ENCODE results near the gene GOLGA1.
"Not testable (repeated sequence)": the region's sequence is repeated elsewhere in the genome, so short reads cannot be mapped to it uniquely, and the experiment has no call there.

The GOLGA1 gene, protein sequence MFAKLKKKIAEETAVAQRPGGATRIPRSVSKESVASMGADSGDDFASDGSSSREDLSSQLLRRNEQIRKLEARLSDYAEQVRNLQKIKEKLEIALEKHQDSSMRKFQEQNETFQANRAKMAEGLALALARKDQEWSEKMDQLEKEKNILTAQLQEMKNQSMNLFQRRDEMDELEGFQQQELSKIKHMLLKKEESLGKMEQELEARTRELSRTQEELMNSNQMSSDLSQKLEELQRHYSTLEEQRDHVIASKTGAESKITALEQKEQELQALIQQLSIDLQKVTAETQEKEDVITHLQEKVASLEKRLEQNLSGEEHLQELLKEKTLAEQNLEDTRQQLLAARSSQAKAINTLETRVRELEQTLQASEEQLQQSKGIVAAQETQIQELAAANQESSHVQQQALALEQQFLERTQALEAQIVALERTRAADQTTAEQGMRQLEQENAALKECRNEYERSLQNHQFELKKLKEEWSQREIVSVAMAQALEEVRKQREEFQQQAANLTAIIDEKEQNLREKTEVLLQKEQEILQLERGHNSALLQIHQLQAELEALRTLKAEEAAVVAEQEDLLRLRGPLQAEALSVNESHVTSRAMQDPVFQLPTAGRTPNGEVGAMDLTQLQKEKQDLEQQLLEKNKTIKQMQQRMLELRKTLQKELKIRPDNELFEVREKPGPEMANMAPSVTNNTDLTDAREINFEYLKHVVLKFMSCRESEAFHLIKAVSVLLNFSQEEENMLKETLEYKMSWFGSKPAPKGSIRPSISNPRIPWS

DNA sequence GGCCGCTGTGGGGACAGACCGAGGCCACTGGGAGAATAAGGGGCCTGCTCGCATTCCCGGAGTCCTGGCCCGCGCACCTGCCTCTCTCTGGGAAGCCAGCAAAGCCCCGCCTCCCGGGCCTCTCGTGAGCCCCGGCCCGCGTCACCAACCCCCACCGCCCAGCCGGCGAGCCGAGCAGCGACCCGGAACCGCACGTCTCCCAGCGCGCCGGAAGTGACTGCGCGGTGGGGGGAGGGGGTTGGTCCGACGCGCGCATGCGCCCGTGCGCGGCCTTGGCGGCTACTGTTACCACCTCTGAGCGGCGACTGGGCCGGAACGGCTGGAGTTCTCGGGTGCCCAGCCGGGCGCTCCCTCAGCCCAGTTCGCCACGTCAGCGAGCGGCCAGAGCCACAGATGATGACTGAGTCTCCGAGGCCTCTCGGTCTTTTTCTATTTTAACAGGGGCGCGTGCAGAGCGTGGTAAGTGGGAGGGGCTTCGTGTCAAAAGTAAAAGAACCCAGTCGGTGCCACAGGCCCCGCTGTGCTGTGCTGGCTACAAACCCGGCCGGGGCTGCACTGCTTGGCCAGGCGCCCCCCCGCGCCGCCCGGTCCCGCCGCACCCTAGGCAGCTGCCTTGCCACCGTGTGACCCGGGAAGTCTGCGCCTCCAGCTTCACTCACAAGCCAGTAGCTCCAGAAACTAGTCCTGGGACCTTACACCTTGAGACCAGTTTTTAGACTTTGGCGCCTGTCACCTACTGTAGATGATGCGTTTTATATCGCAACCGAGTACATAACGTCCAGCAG, at the start of gene GOLGA1:
TSS of gene GOLGA1 (minus strand) at position 190 of the 785 bp plus-strand sequence. CDS start 2,372 bp downstream, outside the sequence.
- DNase-seq = peak; percentile 90 to 95

DNA sequence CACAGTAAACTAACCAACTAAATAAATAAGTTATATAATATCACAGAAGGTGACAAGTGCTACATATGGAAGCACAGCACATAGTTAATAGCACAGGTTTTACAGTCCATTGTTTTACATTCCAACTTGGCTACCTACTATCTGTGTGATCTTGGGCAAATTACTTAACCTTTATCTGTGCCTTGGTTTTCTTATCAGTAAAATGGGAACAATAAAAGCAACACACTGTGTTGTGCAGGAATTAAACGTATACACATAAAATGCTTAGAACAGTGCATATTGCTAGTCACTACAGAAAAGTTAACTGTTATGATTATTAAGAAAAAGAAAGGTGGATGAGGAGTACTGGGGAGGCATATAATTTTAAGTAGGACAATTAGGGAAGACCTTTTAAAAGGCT, 42.8 kb upstream of the GOLGA1 start:
- no peak for DNase-seq

DNA sequence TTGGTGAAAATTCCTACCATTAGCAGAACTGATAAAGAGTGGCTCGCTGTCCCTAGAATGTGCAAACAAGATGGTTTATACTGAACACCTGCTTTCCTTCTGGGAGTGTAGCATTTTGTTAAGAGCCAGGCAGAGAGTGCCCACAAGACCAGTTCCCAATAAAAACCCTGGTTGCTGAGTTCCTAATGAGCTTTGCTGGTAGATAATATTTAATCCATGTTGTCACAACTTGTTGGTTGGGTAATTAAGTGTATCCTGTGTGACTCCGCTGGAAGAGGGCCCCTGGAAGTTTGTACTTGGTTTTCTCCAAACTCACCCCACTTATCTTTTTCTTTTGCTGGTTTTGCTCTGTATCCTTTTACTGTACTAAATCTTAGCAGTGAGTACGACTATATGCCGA, 39.5 kb upstream of the GOLGA1 start:
- no peak for DNase-seq

DNA sequence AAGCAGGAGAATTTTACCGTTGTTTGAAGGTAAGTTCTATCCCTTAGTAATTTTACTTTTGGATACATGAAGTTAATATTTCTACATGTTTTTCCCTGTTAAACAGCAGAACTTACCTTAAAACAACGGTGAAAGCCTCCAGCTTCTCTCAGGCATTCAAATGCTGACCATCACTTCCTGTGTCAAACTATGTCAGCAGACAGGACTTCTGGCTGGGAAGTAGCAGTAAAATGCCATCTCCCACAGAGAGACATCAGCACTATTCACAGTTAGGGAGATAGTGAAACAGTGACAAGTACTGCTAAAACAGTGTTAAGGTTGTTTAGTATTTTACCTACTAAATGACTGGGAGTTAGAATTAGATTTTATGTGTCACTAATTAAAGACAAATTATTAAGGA, 34.2 kb upstream of the GOLGA1 start:
- no peak for DNase-seq

DNA sequence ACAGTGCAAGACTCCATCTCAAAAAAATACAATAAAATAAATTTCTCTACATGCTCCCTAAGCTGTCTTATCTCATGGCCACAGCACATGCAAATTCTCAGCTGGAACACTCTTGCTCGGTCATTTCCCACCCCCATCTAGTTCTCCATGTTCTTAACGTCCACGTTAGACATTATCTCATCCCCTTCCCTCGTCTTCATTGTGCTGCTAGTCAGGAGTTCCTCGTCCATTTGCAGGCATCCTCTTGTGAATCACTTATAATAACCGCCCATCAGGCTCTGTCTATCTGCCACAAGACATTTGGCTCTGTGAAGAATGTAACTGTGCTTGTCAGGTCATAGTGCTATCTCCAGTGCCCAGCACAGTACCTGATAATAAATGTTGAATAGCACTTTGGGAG, 32.9 kb upstream of the GOLGA1 start:
- DNase-seq = no peak

DNA sequence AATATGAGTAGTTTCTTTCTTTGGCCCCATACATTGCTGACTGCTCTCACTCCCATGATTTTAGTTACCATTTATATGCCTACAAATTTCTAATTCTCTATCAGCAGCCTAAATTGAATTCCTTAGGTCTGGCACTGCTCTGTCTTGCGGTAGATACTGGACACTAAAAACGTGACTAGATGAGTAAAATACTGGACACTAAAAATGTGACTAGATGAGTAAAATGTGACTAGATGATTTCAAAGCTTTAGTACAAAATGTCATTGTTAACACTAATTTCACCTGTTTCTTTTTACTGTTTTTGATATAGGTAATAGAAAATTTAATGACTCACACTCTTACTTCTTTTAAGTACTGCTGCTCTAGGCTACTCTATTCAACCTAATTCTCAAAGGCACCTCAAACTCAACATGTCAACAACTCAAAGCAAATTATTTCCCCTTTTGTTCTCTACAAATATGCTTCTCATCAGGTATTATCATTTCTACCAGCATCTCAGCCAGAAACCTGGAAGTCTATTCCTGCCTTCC, 31.4 kb upstream of the GOLGA1 start:
- DNase-seq = no peak

DNA sequence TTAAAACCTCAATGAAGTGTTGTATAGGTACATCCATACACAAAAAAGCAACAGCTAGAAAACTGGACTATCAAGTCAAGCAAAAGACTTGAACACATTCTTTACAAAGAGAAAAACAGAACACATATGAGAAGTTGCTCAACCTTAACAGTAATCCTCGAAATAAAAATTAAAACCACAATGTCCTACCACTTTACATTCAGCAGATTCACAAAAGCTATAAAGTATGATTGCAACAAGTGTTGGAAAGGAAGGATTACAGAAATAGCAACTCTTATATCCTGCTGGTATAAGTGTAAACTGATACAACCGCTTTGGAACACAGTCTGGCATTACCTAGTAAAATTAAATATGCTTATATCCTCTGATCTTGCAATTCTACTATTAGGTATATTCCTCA, 28.5 kb upstream of the GOLGA1 start:
- DNase-seq = no peak

DNA sequence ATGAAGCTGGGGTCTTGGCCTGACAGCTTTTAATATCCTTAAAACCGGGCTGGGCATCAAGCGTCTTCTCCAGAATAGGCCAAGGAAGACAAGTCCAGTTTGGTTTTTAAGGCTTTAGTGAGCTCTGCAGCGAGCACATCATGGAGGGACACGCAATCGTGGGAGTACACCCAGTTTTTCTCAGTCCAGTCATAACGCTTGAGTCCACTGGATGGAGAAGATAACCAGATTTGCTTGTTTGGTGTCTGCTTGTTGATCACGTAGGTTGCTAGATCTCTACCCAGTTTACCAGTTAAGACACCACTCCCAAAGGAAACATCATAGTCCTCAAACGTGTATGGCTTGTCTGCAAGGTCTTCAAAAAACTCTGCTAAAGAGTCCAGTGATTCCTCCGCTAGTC, 27.4 kb upstream of the GOLGA1 start:
- DNase-seq = no peak

DNA sequence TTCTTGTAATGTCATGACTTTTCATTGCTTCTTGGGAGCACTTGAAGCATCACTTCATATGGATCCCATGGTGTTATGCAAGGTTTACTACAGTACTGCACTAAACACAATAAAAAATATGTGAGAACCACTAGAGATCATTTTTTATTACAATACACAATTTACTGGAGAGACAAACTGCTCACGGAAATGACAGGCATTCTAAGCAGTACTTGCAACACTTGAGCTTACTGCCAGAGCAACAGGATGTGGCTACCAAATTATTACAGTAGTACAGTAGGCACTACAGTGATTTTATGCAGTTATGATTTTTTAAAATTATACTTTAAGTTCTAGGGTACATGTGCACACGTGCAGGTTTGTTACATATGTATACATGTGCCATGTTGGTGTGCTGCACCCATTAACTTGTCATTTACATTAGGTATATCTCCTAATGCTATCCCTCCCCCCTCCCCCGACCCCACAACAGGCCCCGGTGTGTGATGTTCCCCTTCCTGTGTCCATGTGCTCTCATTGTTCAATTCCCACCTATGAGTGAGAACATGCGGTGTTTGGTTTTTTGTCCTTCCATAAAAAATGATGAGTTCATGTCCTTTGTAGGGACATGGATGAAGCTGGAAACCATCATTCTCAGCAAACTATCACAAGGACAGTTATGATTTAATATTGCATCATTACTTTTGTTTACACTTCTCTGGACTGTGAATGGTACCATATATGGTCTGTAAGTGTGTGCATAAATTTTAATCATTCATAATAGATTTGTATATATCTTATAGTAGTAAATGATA, 25.1 kb upstream of the GOLGA1 start:
- not testable (repeated sequence) for DNase-seq

DNA sequence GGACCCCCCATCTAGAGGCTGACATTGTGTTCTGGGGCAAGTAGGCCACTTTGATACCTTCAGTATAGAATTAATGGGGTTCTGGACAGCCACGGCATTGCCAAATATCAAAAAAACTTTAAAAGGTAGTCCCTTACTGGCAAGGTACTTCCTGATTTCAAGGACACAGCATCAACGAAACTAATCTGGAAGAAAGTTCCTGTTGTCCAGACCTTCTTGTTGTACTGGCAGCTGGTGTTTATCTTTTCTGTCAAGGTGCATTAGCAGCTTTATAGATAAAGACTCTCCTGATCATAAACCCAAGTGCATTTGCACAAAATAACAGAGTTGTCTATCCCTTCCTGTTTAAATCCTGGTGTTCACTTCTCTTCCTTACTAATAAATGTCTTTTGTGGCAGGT, 23.7 kb upstream of the GOLGA1 start:
- DNase-seq = no peak

DNA sequence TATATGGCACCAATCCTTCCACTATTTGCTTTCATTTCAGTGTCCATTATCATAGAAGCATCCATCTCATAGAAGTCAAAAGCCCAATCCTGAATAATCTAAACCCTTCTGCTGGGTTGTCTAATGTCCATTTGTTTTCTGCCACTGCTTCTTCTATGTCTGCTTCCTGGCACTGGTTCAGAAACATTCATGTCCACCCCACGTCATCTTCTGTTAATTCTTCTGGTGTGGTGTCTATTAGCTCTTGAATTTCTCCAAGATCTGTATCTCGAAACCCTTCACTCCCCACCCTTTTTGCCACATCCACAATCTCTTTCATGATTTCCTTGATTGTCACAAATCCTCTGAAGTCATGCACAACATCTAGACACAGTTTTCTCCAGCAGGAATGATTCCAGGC, 23.2 kb upstream of the GOLGA1 start:
- no peak for DNase-seq

DNA sequence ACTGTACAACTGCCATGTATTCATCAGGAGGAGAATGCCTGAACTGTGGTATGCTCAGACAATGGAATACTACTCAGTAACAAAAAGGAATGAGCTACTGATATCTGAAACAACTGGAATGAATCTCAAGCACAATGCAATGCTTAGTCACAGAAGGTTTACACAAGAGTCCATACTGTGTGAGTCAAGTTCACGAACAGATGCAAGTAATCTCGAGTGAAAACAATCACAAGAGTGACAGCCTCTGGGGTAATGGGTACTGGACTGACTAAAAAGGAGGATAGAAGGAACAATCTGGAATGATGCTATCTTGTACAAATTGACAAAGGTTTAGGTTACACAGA, 19.5 kb upstream of the GOLGA1 start:
- DNase-seq = no peak

DNA sequence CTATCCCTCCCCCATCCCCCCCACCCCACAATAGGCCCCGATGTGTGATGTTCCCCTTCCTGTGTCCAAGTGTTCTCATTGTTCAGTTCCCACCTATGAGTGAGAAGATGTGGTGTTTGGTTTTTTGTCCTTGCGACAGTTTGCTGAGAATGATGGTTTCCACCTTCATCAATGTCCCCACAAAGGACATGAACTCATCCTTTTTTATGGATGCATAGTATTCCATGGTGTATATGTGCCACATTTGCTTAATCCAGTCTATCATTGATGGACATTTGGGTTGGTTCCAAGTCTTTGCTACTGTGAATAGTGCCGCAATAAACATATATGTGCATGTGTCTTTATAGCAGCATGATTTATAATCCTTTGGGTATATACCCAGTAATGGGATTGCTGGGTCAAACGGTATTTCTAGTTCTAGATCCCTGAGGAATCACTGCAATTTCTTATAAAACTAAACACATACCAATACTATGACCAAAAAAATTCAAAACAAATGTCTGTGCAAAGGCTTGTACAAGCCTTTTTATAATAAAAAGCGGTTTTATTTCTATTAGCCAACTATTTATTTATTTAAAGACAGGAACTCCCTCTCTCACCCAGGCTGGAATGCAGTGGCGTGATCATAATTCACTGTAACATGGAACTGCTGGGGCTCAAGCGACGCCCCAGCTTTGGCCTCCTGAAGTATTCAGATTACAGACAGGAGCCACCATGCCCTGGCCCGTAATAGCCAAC, 19.0 kb upstream of the GOLGA1 start:
- DNase-seq = not testable (repeated sequence)

DNA sequence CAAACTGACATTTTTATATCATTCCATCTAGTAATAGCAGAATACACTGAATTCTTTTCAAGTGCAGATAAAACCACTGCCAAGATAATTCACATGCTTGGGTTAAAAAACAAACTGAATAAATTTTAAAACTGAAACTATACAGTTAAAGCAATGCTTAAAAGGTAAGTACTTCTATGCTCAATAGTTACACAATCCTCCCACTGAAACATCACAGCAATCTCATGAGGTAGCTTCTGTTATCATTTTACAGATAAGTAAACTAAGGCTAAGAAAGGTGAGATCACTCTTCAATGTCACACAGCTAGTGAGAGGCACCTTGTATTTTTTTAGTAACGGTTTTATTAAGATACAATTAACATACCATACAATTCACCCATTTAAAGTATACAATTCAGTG, 13.4 kb upstream of the GOLGA1 start:
- no peak for DNase-seq

DNA sequence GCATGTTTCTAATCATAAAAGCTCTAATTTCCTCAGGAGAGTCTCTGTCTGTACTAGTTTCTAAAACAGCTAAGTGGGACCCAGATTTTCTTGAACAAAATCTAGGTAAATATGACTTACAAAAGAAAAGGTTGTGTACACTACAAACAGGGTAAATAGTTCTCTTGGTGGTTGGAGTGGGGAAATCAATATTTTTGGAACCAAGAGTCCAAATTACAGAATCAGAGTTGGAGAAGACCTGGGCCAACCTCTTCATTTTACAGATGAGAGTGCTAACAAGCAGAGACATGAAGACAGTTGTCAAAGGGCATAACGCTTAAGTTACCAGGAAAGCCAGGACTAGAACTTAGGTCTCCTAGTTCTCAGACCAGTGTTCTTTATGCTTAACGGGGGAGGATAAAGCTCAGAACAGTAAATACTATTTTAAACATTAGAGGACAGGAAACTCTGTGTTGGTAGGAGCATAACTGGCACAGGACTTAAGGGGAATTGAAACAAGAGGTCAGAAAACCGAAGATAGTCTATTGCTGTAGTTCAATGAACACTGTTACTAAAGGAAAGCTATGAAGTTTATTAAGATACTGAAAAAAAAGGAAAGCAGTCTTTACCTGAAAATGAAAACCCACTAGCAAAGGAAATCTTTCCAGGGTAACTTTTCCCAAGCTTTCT, 9.3 kb upstream of the GOLGA1 start:
- DNase-seq = no peak

DNA sequence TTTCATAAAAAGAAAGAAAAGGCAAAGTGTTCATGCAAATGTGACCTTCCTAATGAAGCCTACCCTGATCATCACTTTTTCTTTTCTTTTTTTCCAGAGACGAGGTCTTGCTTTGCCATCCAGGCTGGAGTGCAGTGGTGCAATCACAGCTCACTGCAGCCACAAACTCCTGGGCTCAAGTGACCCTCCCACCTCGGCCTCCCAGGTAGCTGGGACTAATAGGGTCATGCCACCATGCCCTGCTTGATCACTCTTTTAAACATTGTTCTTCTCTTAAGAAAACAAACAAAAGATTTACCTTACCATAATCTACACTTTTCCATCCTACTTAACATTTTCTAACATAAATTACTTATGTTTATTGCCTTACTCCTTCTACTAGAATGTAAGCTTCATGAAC, 8.5 kb upstream of the GOLGA1 start:
- DNase-seq = no peak

DNA sequence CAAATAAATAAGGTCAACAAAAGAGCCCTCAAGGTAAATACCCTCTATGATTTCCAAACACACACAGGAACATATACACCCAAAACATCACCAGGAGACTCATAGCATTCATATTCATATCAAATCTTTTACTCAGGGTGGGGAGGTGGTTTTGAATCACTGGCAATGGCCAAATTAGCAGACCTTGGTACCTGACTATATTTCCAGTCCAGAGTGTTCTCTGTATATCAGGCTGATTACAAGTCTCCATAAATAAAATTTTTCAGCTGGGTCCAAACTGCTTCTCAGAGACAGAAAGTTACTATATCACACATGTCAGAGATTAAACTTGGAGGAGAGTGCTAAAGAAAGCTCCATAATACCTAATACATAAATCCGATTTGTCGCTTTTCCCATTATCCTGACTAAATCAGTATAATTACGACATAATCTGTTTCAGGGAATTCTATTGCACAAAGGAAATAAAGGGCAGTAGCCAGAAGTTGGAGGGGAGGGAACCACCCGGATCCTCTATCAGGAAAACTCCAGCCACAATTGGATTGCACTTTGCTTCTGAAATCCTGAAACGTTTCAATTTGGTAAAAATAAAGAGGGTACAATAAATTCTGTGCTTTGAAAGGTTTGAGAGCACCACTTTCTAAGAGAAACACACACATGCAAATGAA, 7.0 kb upstream of the GOLGA1 start:
- DNase-seq = no peak

DNA sequence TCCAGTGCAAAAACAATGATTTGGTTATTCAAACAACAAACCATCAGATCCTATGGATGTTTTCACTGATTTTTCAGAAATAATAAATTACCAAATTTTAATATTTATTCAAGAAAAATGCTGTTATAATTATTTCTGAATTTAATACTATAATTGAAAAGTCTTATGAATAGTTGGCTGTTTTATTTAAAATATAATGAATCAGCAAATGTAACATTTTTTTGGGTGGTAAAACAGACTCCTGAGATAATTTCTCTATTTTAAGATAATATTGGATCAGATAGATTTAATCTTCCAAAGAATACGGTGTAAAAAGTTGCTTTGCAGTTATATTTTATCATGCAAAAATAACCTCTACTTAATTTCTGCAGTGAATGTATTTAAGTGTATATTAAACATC, 5.3 kb upstream of the GOLGA1 start:
- no peak for DNase-seq

DNA sequence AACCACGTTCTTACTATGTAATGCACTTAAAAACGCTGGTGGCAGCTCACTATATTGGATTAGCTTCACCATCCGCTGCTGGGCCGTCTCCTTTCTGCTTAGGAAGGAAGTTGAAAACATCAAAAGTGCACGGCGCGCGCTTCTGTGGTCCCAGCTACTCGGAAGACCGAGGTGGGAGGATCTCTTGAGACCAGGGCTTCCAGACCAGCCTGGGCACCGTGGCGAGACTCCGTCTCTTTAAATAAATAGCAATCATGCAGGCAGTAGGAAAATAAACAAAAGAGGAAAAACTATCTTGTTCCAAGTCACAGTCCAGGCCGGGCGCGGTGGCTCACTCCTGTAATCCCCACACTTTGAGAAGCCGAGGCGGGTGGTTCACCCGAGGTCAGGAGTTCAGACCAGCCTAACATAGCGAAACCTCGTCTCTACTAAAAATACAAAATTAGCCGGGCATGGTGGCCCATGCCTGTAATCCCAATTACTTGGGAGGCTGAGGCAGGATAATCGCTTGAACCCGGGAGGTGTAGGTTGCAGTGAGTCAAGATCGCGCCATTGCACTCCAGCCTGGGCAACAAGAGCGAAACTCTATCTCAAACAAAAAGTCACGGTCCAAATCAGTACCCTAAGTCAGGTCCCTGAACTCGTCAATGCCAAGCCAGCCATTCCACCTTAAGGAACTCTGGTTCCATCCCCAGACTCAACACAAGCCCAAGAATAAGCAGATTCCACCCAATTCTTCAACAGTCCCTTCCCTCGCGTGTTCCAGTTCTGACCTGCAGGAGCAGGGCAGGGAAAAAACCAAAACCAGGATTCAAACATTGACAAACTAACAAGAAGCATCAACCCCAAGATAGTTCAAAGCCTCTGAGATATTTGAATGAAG, 1.0 kb upstream of the GOLGA1 start:
- DNase-seq = peak; percentile 43 to 53

DNA sequence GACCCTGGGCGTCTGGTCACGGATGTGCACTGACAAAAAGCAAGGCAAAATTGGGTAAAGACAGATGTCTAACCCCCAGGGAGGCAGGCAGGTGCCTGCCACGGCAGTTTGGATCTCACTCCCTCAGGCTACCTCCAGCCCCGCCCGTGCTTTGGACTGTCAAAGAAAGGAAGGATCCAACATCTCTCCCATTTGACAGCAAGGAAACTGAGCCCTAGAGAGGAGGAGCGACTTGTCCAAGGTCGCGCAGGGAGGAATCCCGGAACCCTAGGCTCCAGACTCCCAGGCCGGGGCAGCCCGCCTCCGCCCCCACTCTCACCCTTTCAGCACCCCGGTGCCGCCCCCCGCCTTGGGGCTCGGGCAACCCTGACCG, 376 bp downstream of the GOLGA1 start:
- peak in 1 of 2 donors; percentile 2 for DNase-seq
